Sigmoid colon (tissue), 7 donors: ENCODE results near the gene APOO. TPM values are rescaled to one million over a fixed set of nuclear protein-coding genes. Genes with fewer than 3 reads are reported as not detected.

Experiments used
- DNase-seq: peaks from one replicate; pipeline ENCODE4 v3.0.0-alpha.2; 2019
- H3K27ac ChIP-seq, 4 donors: fragments of 200-600 bp; sonication (generic); one replicate each; pipeline ENCODE4 v1.5.1; 2016 to 2019; ENCODE audit warnings: mild to moderate bottlenecking in 1 of 4
- H3K27me3 ChIP-seq, 3 donors: fragments of 200-600 bp; sonication (generic); one replicate each; pipeline ENCODE4 v1.5.1; 2019; ENCODE audit warnings: mild to moderate bottlenecking in 1 of 3
- H3K36me3 ChIP-seq, 4 donors: fragments of 200-600 bp; sonication (generic); one replicate each; pipeline ENCODE4 v1.5.1; 2016 to 2019
- H3K4me1 ChIP-seq, 4 donors: fragments of 200-600 bp; sonication (generic); one replicate each; pipeline ENCODE4 v1.5.1; 2017 to 2019
- H3K4me3 ChIP-seq, 4 donors: fragments of 200-600 bp; sonication (generic); one replicate each; pipeline ENCODE4 v1.5.1; 2017 to 2019; ENCODE audit warnings: mild to moderate bottlenecking in 2 of 4, moderate library complexity in 1 of 4
- H3K9me3 ChIP-seq, 4 donors: fragments of 200-600 bp in 3 of 4; sonication (generic) in 3 of 4; one replicate each; pipeline versions ENCODE4 v1.5.1 to v1.6.1; 2013 to 2019
- CTCF ChIP-seq, 4 experiments: fragments of 450-650 bp in 3 of 4; fragments of 200-600 bp in 1 of 4; IDR thresholded peaks; one replicate each; pipeline ENCODE4 v1.5.1; 2016 to 2019; ENCODE audit warnings: antibody characterized with exemption in 4 of 4, mild to moderate bottlenecking in 3 of 4, moderate library complexity in 2 of 4
- EP300 ChIP-seq, 4 donors: sonication (generic); formaldehyde crosslinking; IDR thresholded peaks; one replicate each; pipeline ENCODE4 v1.6.1; 2017; ENCODE audit warnings: antibody characterized with exemption in 4 of 4
- POLR2A ChIP-seq, 2 donors: fragments of 450-650 bp; IDR thresholded peaks; one replicate each; pipeline ENCODE4 v1.6.1; 2016; ENCODE audit warnings: antibody characterized with exemption in 2 of 2, mild to moderate bottlenecking in 2 of 2, moderate library complexity in 2 of 2
- POLR2AphosphoS5 ChIP-seq, 4 donors: sonication (generic); formaldehyde crosslinking; IDR thresholded peaks; one replicate each; pipeline ENCODE4 v1.6.1; 2017; ENCODE audit warnings: antibody characterized with exemption in 4 of 4
- WGBS, 2 donors: extraction: QIAGEN DNeasy Blood & Tissue Kit; methylation state at CpG; one replicate each; pipeline ENCODE4 v1.1.7; 2013; 5-methylcytosine and 5-hydroxymethylcytosine counted together
- intact Hi-C: fragments of 100-400 bp; cut with DNase I; formaldehyde crosslinking; loops from one replicate; pipeline ENCODE4 v1.15.1; 2023
- polyA plus RNA-seq, 3 donors: library from polyadenylated mRNA; stranded (reverse); fragments of 200-250 nt; gene quantifications; one replicate each; pipeline ENCODE4 v1.2.3, GENCODE V29; 2013
- total RNA-seq, 4 donors: library from RNA; depleted of rRNA; stranded (reverse); fragments of >200 nt; gene quantifications; one replicate each; pipeline ENCODE4 v1.1.0, GENCODE V29; 2016
- donor health status: healthy with polysubstance abuse.
- donor health status: Bipolar disorder and iron deficiency.
- donor health status: healthy.

The APOO gene
- total RNA-seq, result 10 to 100 TPM in 1 of 4 donors, 1 to 10 TPM in 3; 6.1 to 10.2 (median 8.3) TPM
- polyA plus RNA-seq, result 10 to 100 TPM; 17.4 to 27.0 (median 22.3) TPM

GRCh38 chrX:23907498-23908218 lies at the start of gene APOO, which contains the start of gene CXorf58:
Gene APOO, minus strand, starts transcription at chrX:23907938. Its CDS starts 236 bp downstream, at chrX:23907702.
Gene CXorf58, plus strand, starts transcription at chrX:23908006. Its CDS starts 2,297 bp downstream, at chrX:23910303.
- TF ChIP-seq POLR2AphosphoS5 (IDR thresholded peaks at IDR 0.05) (peak in 3 of 4 donors; percentile 32 to 58 (median 57)), EP300 (IDR thresholded peaks at IDR 0.05) (peak in 1 of 4 donors; percentile 10), POLR2A (IDR thresholded peaks at IDR 0.05) (no peak), CTCF (IDR thresholded peaks at IDR 0.05) (peak; percentile 70 to 88 (median 74))
- peak; percentile 95 for DNase-seq
- no peaks in the 10 kb centered on the region for H3K36me3 ChIP-seq
- intact Hi-C loops, result loop anchor here (2.0 to 10.0 kb wide), 3 partner anchors 117 to 243 kb away; partner anchors contain the start of genes EIF2S3 and PRDX4
- WGBS, 2 donors, result 0 to 1% methylated on average over 81 of the region's 81 CpGs
- H3K27ac ChIP-seq, result peak within 1 kb of the TSS; percentile 86 to 90 (median 88)
- peaks cover 0 to 6% (median 0%) of the 10 kb centered on the region in 3 donors for H3K27me3 ChIP-seq
- H3K4me1 ChIP-seq, result peaks cover 0 to 16% (median 0%) of the 10 kb centered on the region in 4 donors
- no peaks in the 10 kb centered on the region for H3K9me3 ChIP-seq
- H3K4me3 ChIP-seq, result peak within 1 kb of the TSS; percentile 50 to 65 (median 60)

- Histone ChIP-seq H3K27ac (no peak overlapping the region), H3K4me3 (no peak overlapping the region), H3K36me3 (no peaks in the 10 kb centered on the region), H3K9me3 (no peaks in the 10 kb centered on the region), H3K27me3 (no peaks in the 10 kb centered on the region), H3K4me1 (no peaks in the 10 kb centered on the region)
- 26 to 67% methylated on average over 4 of the region's 4 CpGs for WGBS, 2 donors
- DNase-seq, result no peak
- TF ChIP-seq POLR2A (IDR thresholded peaks at IDR 0.05) (no peak), POLR2AphosphoS5 (IDR thresholded peaks at IDR 0.05) (no peak), EP300 (IDR thresholded peaks at IDR 0.05) (no peak), CTCF (IDR thresholded peaks at IDR 0.05) (no peak)
- intact Hi-C loops, result loop anchor here (10.0 kb wide), 1 partner anchor 60 kb away; no protein-coding TSS in a partner anchor
Measured at GRCh38 chrX:23954396-23954795, 46.7 kb upstream of the APOO start.

- no peak overlapping the region for H3K4me3 ChIP-seq
- no peak overlapping the region for H3K27ac ChIP-seq
- H3K4me1 ChIP-seq, result no peaks in the 10 kb centered on the region
- no peaks in the 10 kb centered on the region for H3K36me3 ChIP-seq
- no peaks in the 10 kb centered on the region for H3K9me3 ChIP-seq
- H3K27me3 ChIP-seq, result no peaks in the 10 kb centered on the region
- WGBS, 2 donors, result 29 to 71% methylated on average over 11 of the region's 11 CpGs
- TF ChIP-seq CTCF (IDR thresholded peaks at IDR 0.05) (no peak), EP300 (IDR thresholded peaks at IDR 0.05) (no peak), POLR2A (IDR thresholded peaks at IDR 0.05) (no peak), POLR2AphosphoS5 (IDR thresholded peaks at IDR 0.05) (no peak)
- no peak for DNase-seq
- intact Hi-C loops, result loop anchor here (10.0 kb wide), 1 partner anchor 61 kb away; no protein-coding TSS in a partner anchor
Measured at GRCh38 chrX:23953908-23954269, 46.2 kb upstream of the APOO start.

GRCh38 chrX:23952984-23953907 lies 45.5 kb upstream of the APOO start:
- intact Hi-C loops, result loop anchor here (10.0 kb wide), 1 partner anchor 62 kb away; no protein-coding TSS in a partner anchor
- no peaks in the 10 kb centered on the region for H3K4me1 ChIP-seq
- no peak overlapping the region for H3K4me3 ChIP-seq
- H3K36me3 ChIP-seq, result no peaks in the 10 kb centered on the region
- 21 to 25% methylated on average over 9 of the region's 9 CpGs for WGBS, 2 donors
- no peak overlapping the region for H3K27ac ChIP-seq
- TF ChIP-seq CTCF (IDR thresholded peaks at IDR 0.05) (no peak), EP300 (IDR thresholded peaks at IDR 0.05) (no peak), POLR2AphosphoS5 (IDR thresholded peaks at IDR 0.05) (no peak), POLR2A (IDR thresholded peaks at IDR 0.05) (no peak)
- no peaks in the 10 kb centered on the region for H3K9me3 ChIP-seq
- no peaks in the 10 kb centered on the region for H3K27me3 ChIP-seq
- DNase-seq, result no peak
